Measurements from ENCODE around the gene TM7SF2. TPM values are rescaled to one million over a fixed set of nuclear protein-coding genes. Genes with fewer than 3 reads are reported as not detected.
A peak's percentile ranks its signal among the peaks of the same experiment; 100 is the strongest.

TM7SF2 gene
- 1.9 TPM for polyA plus RNA-seq (2013, experiment 1 of 2; ENCODE audit: insufficient read length)
- 2.9 TPM for polyA plus RNA-seq (2013, experiment 2 of 2; ENCODE audit: insufficient read length)

DNA sequence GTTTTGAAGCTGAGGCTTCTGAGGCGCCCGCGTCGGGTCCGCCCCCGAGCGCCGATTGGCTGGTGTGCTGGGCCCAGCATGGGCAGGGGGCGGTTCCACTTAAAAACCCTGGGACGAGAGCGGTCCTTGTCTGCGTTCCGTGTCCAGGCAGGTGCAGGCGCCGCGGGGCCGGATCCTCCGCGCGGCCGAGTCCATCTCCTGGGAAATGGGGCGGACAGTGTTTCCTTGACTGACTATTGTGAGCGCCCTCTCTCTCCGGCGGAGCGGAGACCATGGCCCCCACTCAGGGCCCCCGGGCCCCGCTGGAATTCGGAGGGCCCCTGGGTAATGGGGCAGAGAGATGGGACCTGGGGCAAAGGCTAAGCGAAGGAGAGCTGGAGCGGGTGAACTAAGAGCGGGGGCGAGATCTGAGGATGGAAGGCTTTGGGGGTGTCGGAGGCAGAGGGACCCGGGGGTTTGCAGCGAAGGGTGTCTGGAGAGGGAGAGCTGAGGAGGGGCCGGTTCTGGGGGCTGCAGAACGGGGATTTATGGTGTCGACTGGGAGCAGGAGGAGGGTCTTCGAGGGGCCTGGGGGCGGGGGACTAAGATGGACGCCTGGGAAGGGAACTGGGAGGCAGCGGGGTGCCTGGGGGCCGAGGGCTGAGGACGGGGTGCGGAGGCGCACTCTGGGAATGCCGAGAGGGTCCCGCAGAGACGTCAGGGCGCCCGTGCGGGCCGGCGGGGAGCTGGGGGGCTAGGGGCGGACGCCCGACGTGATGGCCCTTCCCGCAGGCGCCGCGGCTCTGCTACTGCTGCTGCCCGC, at the start of gene TM7SF2:
TM7SF2 (plus strand) TSS at position 129 of the 802 bp plus-strand sequence; CDS start at position 273, 144 bp downstream.
- DNase-seq, result peak; percentile 86

- DNase-seq, result no peak
These were observed 48.1 kb upstream of the TM7SF2 start for GRCh38 chr11:65063532-65063931.

- no peak for DNase-seq
These were observed 46.8 kb upstream of the TM7SF2 start for GRCh38 chr11:65064847-65065240.

GRCh38 chr11:65065851-65066250, 45.8 kb upstream of the TM7SF2 start:
- no peak for DNase-seq

- DNase-seq, result no peak
These were observed 45.4 kb upstream of the TM7SF2 start for GRCh38 chr11:65066315-65066714.

- no peak for DNase-seq
These were observed 44.8 kb upstream of the TM7SF2 start for GRCh38 chr11:65066805-65067291.

- no peak for DNase-seq
These were observed 44.2 kb upstream of the TM7SF2 start for GRCh38 chr11:65067446-65067845.

DNA sequence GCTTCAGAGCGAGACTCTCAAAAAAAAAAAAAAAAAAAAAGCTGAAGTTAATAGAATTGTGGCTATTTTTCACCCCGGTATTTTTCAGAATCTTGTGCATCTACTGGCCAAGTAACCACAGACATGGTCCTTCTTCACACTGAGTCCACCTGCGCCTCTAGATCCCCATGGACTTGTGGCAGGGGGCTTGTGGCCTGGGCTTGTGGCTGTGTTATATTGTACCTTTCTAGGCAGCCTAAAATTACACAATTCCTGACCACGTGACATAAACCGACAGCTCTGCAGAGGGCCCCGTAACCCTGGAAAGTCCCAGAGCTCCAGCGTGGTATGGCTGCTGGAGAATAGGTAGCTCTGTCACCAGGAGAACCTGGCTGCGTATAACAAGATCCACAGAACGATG, 42.5 kb upstream of the TM7SF2 start:
- no peak for DNase-seq

- DNase-seq, result no peak
These were observed 39.6 kb upstream of the TM7SF2 start for GRCh38 chr11:65071907-65072630.

DNA sequence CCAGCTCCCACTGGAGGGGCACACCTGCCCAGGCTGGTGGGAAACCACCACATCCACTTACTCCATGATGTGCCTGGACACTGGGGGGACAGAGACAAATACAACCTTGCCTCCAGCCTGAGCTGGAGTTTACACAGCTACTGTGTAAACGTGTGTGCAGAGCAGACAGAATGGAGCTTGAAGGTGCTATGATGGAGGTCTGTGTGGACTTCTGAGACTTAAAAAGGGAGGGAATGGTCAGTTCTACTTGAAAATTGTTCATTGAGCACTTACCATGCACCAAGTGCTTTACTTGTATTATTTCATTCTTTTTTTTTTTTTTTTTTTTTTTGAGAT, 39.1 kb upstream of the TM7SF2 start:
- DNase-seq, result no peak

DNA sequence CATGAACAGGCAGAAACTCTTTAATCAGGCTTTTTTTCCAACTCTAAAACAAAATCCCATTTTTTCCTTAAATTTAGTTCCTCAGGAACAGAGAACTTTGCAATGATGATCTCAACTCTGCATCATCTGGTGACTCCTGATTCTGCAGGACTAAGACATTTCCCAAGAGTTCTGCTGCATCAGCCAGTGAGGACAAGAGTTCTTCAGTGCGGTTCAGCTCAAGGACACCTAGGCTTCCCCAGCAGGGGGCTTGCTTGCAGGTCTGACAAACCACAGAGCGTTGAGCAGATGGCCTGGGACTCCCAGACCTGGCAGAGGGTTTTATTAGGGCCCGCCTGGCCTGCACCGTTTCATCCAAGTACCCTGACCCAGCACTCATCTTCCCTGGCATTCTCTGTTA, 34.2 kb upstream of the TM7SF2 start:
- no peak for DNase-seq

DNA sequence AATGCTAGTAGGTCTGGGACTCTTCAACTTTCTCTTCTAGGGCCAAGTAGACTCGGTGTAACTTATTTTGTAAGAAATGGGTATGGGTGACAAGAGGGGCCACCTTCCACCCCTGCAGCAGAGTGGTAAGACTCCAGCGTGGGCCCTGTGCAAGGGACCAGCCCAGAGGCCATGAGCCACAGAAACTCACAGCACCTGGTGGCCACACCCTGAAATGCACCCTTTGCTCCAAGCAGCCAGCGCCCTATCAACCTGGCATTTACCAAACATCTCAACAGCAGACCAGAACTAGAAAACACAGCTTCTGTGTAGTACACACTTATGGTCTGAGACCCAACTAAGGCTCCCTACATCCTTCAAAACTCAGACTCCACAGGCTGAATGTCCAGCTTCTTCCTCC, 33.5 kb upstream of the TM7SF2 start:
- no peak for DNase-seq

- DNase-seq, result no peak
These were observed 32.8 kb upstream of the TM7SF2 start for GRCh38 chr11:65078786-65079342.

- DNase-seq, result no peak
These were observed 28.4 kb upstream of the TM7SF2 start for GRCh38 chr11:65083134-65083833.

DNA sequence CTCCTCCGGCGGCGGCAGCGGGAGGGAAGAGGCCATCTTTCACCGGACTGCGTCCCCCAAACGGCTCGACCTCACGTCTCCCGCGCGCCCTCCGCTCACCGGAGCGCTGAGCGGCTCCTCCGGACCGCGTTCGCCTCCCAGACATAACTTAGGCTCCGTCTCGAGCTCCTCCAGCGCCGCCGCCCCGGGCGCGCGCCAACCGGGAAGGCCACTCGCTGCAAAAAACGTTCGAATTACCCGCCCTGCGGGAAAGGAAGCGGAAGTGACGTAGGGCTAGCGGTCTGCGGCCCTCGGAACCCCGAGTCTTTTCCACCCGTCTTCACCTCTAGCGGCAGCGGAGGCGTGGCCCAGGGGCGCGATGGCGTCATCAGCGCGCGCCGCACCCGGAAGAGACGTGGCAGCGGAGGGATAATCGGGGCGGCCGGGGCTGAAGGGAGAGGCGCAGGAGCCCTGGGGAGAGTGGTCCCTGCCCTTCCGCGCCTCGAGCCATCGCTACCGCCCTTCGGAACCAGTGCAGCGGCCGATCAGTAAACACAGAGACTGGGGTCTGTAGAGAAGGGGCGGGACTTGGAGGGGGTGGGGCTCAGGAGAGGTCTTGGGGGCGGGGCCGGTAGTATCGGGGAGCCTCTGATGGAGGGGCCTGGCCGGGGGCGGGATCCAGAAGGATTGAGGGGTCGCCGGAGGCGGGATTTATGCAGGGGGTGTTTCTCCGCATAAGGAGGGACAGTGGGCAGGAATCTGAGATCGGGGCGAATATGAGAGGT, 27.7 kb upstream of the TM7SF2 start, which contains the start of the genes CDCA5 and ZFPL1:
CDCA5 (minus strand) TSS at position 207 of the 764 bp plus-strand sequence; CDS start at position 145, 62 bp downstream.
ZFPL1 (plus strand) TSS at position 389 of the 764 bp plus-strand sequence. CDS start 477 bp downstream, outside the sequence.
- peak; percentile 97 for DNase-seq

DNA sequence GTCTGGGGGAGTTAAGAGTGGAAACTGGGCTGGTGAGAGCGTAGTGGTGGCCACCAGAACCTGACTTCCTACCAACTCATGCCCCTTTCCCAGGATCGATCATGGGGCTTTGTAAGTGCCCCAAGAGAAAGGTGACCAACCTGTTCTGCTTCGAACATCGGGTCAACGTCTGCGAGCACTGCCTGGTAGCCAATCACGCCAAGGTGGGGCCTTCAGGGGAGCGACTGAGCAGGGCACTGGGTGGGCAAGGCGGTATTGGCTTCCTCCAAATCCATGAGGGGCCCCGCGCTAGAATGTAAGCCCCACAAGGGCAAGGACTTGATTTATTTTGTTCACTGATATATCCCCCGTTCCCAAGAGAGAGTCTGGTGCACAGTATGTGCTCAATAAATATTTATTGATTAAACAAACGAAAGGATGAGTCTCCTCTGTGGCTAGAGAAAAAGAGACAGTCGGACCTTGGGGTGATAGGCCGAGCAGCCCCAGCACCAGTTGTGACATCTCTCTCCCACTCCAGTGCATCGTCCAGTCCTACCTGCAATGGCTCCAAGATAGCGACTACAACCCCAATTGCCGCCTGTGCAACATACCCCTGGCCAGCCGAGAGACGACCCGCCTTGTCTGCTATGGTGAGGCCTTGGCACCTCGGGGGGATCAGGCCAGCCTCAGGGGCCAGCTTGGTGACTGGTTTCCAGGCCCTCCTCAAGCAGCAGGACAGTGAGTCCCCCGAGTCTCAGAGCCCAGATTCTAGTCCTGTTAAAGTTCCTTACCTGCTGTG, 26.9 kb upstream of the TM7SF2 start:
- no peak for DNase-seq

- no peak for DNase-seq
These were observed 26.2 kb upstream of the TM7SF2 start for GRCh38 chr11:65085446-65085845.

- DNase-seq, result no peak
These were observed 24.9 kb upstream of the TM7SF2 start for GRCh38 chr11:65086809-65087208.

DNA sequence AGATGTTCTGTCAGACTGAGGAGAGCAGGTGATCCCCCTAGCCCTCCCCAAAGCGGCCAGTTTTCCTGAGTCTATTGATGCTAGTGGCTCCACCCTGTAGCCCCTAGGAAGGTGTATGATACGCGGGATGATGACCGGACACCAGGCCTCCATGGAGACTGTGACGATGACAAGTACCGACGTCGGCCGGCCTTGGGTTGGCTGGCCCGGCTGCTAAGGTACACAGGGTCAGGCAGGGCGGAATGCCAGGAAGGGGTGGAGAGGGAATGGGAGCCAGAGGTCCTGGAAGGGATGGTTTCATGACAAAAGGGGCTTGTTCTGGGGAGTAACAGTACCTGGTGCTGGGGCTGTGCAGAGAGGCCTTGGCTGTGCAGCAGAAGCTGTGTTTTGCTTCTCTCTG, 24.5 kb upstream of the TM7SF2 start:
- DNase-seq, result no peak

GRCh38 chr11:65087827-65088226, 23.8 kb upstream of the TM7SF2 start:
- DNase-seq, result no peak

DNA sequence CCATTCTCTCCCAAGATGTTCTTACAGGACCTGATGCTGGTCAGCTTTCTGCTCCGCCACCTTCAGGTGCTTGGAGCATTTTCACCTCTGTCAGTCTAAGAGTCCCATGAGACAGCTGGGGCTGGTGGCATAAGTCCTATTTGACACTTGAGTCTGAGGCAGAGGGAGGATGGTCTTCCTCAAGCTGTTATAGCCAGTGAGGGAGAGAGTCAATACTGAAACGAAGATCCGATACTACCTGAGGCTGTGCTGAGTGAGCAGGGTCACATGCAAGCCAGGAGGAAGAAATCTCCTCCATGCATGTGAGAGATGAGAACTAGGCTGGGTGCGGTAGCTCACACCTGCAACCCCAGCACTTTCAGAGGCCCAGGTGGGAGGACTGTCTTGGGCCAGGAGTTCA, 22.1 kb upstream of the TM7SF2 start:
- DNase-seq, result no peak

Data from fibroblast of skin of scalp (primary cell).